Measurements from ENCODE around the gene MYLK4. TPM values are rescaled to one million over a fixed set of nuclear protein-coding genes. Genes with fewer than 3 reads are reported as not detected.

Gene MYLK4
- total RNA-seq, 2 donors from 2014 or later = 0.68 to 2.0 TPM

GRCh38 chr6:2756241-2756640 is 5.5 kb upstream of the MYLK4 start:
- ATAC-seq (ENCODE audit: insufficient number of reproducible peaks, low FRiP score, low read depth) (no peak), DNase-seq (ENCODE audit: low spot score) (no peak)
- Histone ChIP-seq H3K4me1 (ENCODE audit: control insufficient read depth in 1 of 2, low read depth in 2 of 2) (peaks cover 9 to 10% of the 10 kb centered on the region in 2 donors), H3K4me3 (no peak overlapping the region), H3K27me3 (replicated peaks; ENCODE audit: insufficient read depth) (no peaks in the 10 kb centered on the region), H3K9me3 (no peaks in the 10 kb centered on the region), H3K36me3 (no peaks in the 10 kb centered on the region), H3K27ac (peak overlapping the region in 1 of 2 donors; percentile 25)
- TF ChIP-seq CTCF (IDR thresholded peaks at IDR 0.05) = no peak

GRCh38 chr6:2755456-2755855 is 4.7 kb upstream of the MYLK4 start:
- Histone ChIP-seq H3K4me3 (no peak overlapping the region), H3K4me1 (ENCODE audit: control insufficient read depth in 1 of 2, low read depth in 2 of 2) (peaks cover 9 to 10% of the 10 kb centered on the region in 2 donors), H3K27ac (no peak overlapping the region), H3K9me3 (no peaks in the 10 kb centered on the region), H3K36me3 (no peaks in the 10 kb centered on the region), H3K27me3 (replicated peaks; ENCODE audit: insufficient read depth) (no peaks in the 10 kb centered on the region)
- ATAC-seq (ENCODE audit: insufficient number of reproducible peaks, low FRiP score, low read depth) = no peak
- TF ChIP-seq CTCF (IDR thresholded peaks at IDR 0.05) = no peak
- DNase-seq (ENCODE audit: low spot score) = no peak

GRCh38 chr6:2754911-2755310 is 4.2 kb upstream of the MYLK4 start:
- Histone ChIP-seq H3K36me3 (no peaks in the 10 kb centered on the region), H3K4me3 (no peak overlapping the region), H3K4me1 (ENCODE audit: control insufficient read depth in 1 of 2, low read depth in 2 of 2) (peaks cover 9 to 10% of the 10 kb centered on the region in 2 donors), H3K9me3 (no peaks in the 10 kb centered on the region), H3K27ac (no peak overlapping the region), H3K27me3 (replicated peaks; ENCODE audit: insufficient read depth) (no peaks in the 10 kb centered on the region)
- ATAC-seq (ENCODE audit: insufficient number of reproducible peaks, low FRiP score, low read depth) (no peak), DNase-seq (ENCODE audit: low spot score) (no peak)
- TF ChIP-seq CTCF (IDR thresholded peaks at IDR 0.05) = no peak

GRCh38 chr6:2754393-2754792 is 3.7 kb upstream of the MYLK4 start:
- no peak for TF ChIP-seq CTCF (IDR thresholded peaks at IDR 0.05)
- no peak overlapping the region for H3K27ac ChIP-seq
- no peak for ATAC-seq (ENCODE audit: insufficient number of reproducible peaks, low FRiP score, low read depth)

GRCh38 chr6:2753743-2754142 is 3.0 kb upstream of the MYLK4 start:
- Histone ChIP-seq H3K4me1 (ENCODE audit: control insufficient read depth in 1 of 2, low read depth in 2 of 2) (peaks cover 9 to 20% of the 10 kb centered on the region in 2 donors), H3K27me3 (replicated peaks; ENCODE audit: insufficient read depth) (no peaks in the 10 kb centered on the region), H3K36me3 (no peaks in the 10 kb centered on the region), H3K4me3 (no peak overlapping the region), H3K9me3 (no peaks in the 10 kb centered on the region), H3K27ac (no peak overlapping the region)
- no peak for TF ChIP-seq CTCF (IDR thresholded peaks at IDR 0.05)
- DNase-seq (ENCODE audit: low spot score) (no peak), ATAC-seq (ENCODE audit: insufficient number of reproducible peaks, low FRiP score, low read depth) (no peak)

More at GRCh38 chr6:2754393-2754792, 3.7 kb upstream of the MYLK4 start:
- Histone ChIP-seq H3K36me3 (no peaks in the 10 kb centered on the region), H3K9me3 (no peaks in the 10 kb centered on the region), H3K4me1 (ENCODE audit: control insufficient read depth in 1 of 2, low read depth in 2 of 2) (peaks cover 9 to 14% of the 10 kb centered on the region in 2 donors), H3K4me3 (no peak overlapping the region), H3K27me3 (replicated peaks; ENCODE audit: insufficient read depth) (no peaks in the 10 kb centered on the region)
- DNase-seq (ENCODE audit: low spot score) = no peak
